Hepatocyte (in vitro differentiated cells): Measurements from ENCODE around the gene GPR180.

Experiments used
- CTCF ChIP-seq: fragments of 200-600 bp; sonication (generic); IDR thresholded peaks from 2 replicates; pipeline ENCODE4 v1.5.1; 2016; ENCODE audit warnings: antibody characterized with exemption, mild to moderate bottlenecking; ENCODE audit not compliant: poor library complexity
- EZH2 ChIP-seq: fragments of 200-600 bp; sonication (generic); IDR thresholded peaks from 2 replicates; pipeline ENCODE4 v1.6.1; 2016; ENCODE audit warnings: antibody characterized with exemption, mild to moderate bottlenecking, borderline replicate concordance

- TF ChIP-seq CTCF = no peak
- no peak for TF ChIP-seq EZH2
Observed at GRCh38 chr13:94595950-94596574, 5.6 kb upstream of the GPR180 start, which contains the start of gene TGDS.
